HEK293 (cell line): ENCODE data around the gene NUP85.

ENCODE experiments used
- GLIS2 ChIP-seq: fragments of 450-650 bp; formaldehyde crosslinking; IDR thresholded peaks from 2 replicates; pipeline ENCODE4 v1.5.1; 2016; ENCODE audit warnings: missing biosample characterization, missing genetic modification characterization
- ZEB2 ChIP-seq: fragments of 450-650 bp; formaldehyde crosslinking; IDR thresholded peaks from 2 replicates; pipeline ENCODE4 v1.5.1; 2016; ENCODE audit warnings: missing biosample characterization, missing genetic modification characterization
- ZNF112 ChIP-seq: fragments of 450-650 bp; formaldehyde crosslinking; IDR thresholded peaks from 2 replicates; pipeline ENCODE4 v1.5.0; 2017; ENCODE audit warnings: missing biosample characterization, missing genetic modification characterization

- TF ChIP-seq ZNF112 (tag by site-specific recombination), result no peak
- no peak for TF ChIP-seq GLIS2 (tag by site-specific recombination)
- TF ChIP-seq ZEB2 (tag by site-specific recombination), result no peak
Observed at GRCh38 chr17:75252039-75252816, 46.7 kb downstream of the NUP85 start.
